ENCODE results near the gene CCL14. TPM values are rescaled to one million over a fixed set of nuclear protein-coding genes. Genes with fewer than 3 reads are reported as not detected.

CCL14 gene
- total and polyA plus RNA-seq, 2 of the 8 experiments (the other 6 are each of a cell fraction or from before 2014, with no cell fraction given), result not detected

DNA sequence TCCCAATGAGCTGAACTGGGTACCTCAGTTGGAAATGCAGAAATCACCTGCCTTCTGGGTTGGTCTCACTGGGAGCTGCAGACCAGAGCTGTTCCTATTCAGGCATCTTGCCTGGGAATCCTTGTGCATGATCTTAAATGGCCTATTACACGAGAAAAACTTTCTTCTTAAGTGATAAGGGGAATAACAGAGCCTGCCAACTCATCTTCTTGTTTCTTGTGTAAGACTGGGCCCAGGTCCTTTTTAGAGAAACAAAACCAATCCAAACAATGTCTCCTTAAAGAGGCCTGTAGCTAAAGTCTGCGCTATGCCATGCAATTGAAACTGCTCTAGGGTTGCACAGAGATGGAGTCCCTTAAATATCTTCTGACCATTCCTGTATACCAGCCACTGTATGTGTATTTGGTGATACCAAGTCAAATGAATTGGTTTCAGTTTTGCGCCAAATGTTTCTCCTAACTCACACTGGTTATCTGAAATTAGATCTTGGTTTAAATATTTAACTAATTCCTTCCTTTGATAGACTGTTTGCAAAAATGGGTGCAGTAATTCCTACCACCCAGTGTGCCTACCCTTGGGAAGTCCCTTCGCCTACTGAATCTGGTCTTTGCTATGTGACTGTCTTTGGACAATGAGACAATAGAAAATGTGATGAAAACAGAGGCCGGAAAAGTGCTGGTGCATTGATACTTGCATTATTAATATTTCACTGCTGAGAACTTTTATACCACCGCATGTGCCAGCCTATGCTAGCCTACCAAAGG, 37.8 kb upstream of the CCL14 start:
- no peaks in the 10 kb centered on the region for H3K4me1 ChIP-seq (replicated peaks in 1 of 4; ENCODE audit: control insufficient read depth in 3 of 4, insufficient read depth in 4 of 4, low read length in 3 of 4)
- H4K91ac ChIP-seq (replicated peaks; ENCODE audit: insufficient read length, low read length), result no peak overlapping the region
- no peak overlapping the region for H3K4me3 ChIP-seq (ENCODE audit: extremely low read depth in 1 of 4, insufficient read depth in 2 of 4, low read depth in 3 of 4, low read length in 4 of 4)
- WGBS, 2 experiments (ENCODE audit: extremely low coverage in 1 of 2, insufficient coverage in 1 of 2, insufficient read length in 1 of 2, insufficient replicate concordance in 2 of 2, low coverage in 1 of 2, low lambda C conversion rate in 2 of 2, missing lambda C conversion rate in 1 of 2), result 83% methylated on average over 6 of the region's 6 CpGs; no CpG with 5 or more reads in 1 of the 2 experiments
- FAIRE-seq (no peak), DNase-seq (ENCODE audit: low read depth in 1 of 2, low spot score in 2 of 2) (no peak)
- H3K14ac ChIP-seq (ENCODE audit: insufficient read length), result no peak overlapping the region
- no peak overlapping the region for H3K23ac ChIP-seq (ENCODE audit: insufficient read length)
- H3K79me1 ChIP-seq (ENCODE audit: low read depth, low read length), result no peaks in the 10 kb centered on the region
- no peak overlapping the region for H2BK120ac ChIP-seq (replicated peaks; ENCODE audit: low read depth, low read length)
- POLR2A ChIA-PET (ENCODE audit: partially characterized antibody), result no interaction called here
- no peak overlapping the region for H2BK20ac ChIP-seq (ENCODE audit: low read length)
- no peak overlapping the region for H3K18ac ChIP-seq (ENCODE audit: extremely low read depth, low read length)
- H3K56ac ChIP-seq (replicated peaks; ENCODE audit: insufficient read length, low read depth, low read length), result no peak overlapping the region
- H2BK12ac ChIP-seq (ENCODE audit: low read depth, low read length), result no peak overlapping the region
- H2BK5ac ChIP-seq (ENCODE audit: low read depth, low read length), result no peak overlapping the region
- H3K36me3 ChIP-seq (ENCODE audit: control insufficient read depth in 2 of 4, insufficient read depth in 4 of 4, low read length in 3 of 4), result no peaks in the 10 kb centered on the region
- no peak overlapping the region for H3K27ac ChIP-seq (ENCODE audit: low read depth, low read length)
- H3K9ac ChIP-seq (replicated peaks in 1 of 4; ENCODE audit: extremely low read depth in 1 of 4, low read depth in 3 of 4, low read length in 3 of 4), result no peak overlapping the region
- H4K8ac ChIP-seq (ENCODE audit: extremely low read depth, insufficient read depth, low read length), result no peak overlapping the region
- no peak overlapping the region for H4K5ac ChIP-seq (ENCODE audit: insufficient read length, low read depth, low read length)
- no peak overlapping the region for H3K4ac ChIP-seq (replicated peaks; ENCODE audit: insufficient read length, low read depth, low read length)
- CTCF ChIA-PET (ENCODE audit: partially characterized antibody), result interaction anchor here (1.4 to 1.6 kb wide), 2 partner anchors 14 to 49 kb away, joined by 3 to 5 read pairs; no protein-coding TSS in a partner anchor
- H3K27me3 ChIP-seq (replicated peaks in 1 of 4; ENCODE audit: control insufficient read depth in 3 of 4, extremely low read depth in 1 of 4, insufficient read depth in 3 of 4, low read length in 3 of 4), result no peaks in the 10 kb centered on the region
- H2BK15ac ChIP-seq (ENCODE audit: low read length), result no peak overlapping the region
- H2AFZ ChIP-seq (ENCODE audit: low read length), result no peak overlapping the region
- no peak overlapping the region for H3K4me2 ChIP-seq (ENCODE audit: insufficient read depth in 1 of 2, low read depth in 2 of 2, low read length in 2 of 2)
- H2AK5ac ChIP-seq (ENCODE audit: low read depth, low read length), result no peak overlapping the region
- peaks cover 0 to 3% of the 10 kb centered on the region in 2 experiments; a peak in 1 of 4 replicates for H3K9me3 ChIP-seq (ENCODE audit: insufficient read depth in 2 of 2, low read depth in 1 of 2, low read length in 1 of 2)
- H3K79me2 ChIP-seq (ENCODE audit: control insufficient read depth in 1 of 2, insufficient read depth in 2 of 2, low read length in 2 of 2), result no peaks in the 10 kb centered on the region
- no peaks in the 10 kb centered on the region for H4K20me1 ChIP-seq (replicated peaks in 1 of 2; ENCODE audit: control insufficient read depth in 1 of 2, insufficient read depth in 2 of 2, low read length in 2 of 2)
- H3K23me2 ChIP-seq (ENCODE audit: low read depth, low read length), result peaks cover under 1% of the 10 kb centered on the region; the same call in 1 of the 2 replicates
- no peak for TF ChIP-seq TAF1 (IDR thresholded peaks at IDR 0.05; ENCODE audit: low read depth, low read length)
- TF ChIP-seq GTF2F1 (IDR thresholded peaks at IDR 0.05; ENCODE audit: borderline replicate concordance, low read depth, low read length), result no peak
- TF ChIP-seq PHF8 (conservative IDR thresholded peaks at IDR 0.05; ENCODE audit: low read depth, low read length), result no peak
- TF ChIP-seq RFX5 (IDR thresholded peaks at IDR 0.05; ENCODE audit: borderline replicate concordance, low read depth, low read length), result no peak
- no peak for TF ChIP-seq TCF12 (IDR thresholded peaks at IDR 0.05; ENCODE audit: low read depth, low read length)
